ENCODE measurements around the gene SLC15A3. TPM values are rescaled to one million over a fixed set of nuclear protein-coding genes. Genes with fewer than 3 reads are reported as not detected.

The SLC15A3 gene
- total RNA-seq, 1 donor from 2014 or later: 5.0 TPM

DNA sequence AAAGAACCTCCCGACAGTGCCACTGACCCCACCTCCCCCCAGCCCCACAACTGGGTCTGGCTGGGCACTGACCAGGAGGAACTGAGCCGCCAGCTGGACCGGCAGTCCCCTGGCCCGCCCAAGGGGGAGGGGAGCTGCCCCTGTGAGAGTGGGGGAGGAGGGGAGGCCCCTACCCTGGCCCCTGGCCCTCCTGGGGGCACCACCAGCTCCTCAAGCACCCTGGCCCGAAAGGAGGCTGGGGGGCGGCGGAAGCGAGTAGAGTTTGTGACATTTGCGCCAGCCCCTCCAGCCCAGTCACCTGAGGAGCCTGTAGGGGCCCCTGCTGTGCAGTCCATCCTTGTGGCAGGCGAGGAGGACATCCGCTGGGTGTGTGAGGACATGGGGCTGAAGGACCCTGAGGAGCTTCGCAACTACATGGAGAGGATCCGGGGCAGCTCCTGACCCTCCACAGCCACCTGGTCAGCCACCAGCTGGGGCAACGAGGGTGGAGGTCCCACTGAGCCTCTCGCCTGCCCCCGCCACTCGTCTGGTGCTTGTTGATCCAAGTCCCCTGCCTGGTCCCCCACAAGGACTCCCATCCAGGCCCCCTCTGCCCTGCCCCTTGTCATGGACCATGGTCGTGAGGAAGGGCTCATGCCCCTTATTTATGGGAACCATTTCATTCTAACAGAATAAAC, 15.4 kb downstream of the SLC15A3 start:
- H3K4me3 Mint-ChIP-seq: no peak overlapping the region
- peaks cover 5% of the 10 kb centered on the region for H3K36me3 Mint-ChIP-seq
- no peaks in the 10 kb centered on the region for H3K27me3 Mint-ChIP-seq (ENCODE audit: low read depth)
- peaks cover 2% of the 10 kb centered on the region for H3K4me1 Mint-ChIP-seq
- TF ChIP-seq, protein P1, sequence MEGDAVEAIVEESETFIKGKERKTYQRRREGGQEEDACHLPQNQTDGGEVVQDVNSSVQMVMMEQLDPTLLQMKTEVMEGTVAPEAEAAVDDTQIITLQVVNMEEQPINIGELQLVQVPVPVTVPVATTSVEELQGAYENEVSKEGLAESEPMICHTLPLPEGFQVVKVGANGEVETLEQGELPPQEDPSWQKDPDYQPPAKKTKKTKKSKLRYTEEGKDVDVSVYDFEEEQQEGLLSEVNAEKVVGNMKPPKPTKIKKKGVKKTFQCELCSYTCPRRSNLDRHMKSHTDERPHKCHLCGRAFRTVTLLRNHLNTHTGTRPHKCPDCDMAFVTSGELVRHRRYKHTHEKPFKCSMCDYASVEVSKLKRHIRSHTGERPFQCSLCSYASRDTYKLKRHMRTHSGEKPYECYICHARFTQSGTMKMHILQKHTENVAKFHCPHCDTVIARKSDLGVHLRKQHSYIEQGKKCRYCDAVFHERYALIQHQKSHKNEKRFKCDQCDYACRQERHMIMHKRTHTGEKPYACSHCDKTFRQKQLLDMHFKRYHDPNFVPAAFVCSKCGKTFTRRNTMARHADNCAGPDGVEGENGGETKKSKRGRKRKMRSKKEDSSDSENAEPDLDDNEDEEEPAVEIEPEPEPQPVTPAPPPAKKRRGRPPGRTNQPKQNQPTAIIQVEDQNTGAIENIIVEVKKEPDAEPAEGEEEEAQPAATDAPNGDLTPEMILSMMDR (IDR thresholded peaks at IDR 0.05; ENCODE audit: unreplicated experiment): no peak
- H3K27ac Mint-ChIP-seq: no peak overlapping the region
- no peaks in the 10 kb centered on the region for H3K9me3 Mint-ChIP-seq
- DNase-seq (ENCODE audit: low spot score in 2 of 2, unreplicated experiment in 2 of 2): no peak

DNA sequence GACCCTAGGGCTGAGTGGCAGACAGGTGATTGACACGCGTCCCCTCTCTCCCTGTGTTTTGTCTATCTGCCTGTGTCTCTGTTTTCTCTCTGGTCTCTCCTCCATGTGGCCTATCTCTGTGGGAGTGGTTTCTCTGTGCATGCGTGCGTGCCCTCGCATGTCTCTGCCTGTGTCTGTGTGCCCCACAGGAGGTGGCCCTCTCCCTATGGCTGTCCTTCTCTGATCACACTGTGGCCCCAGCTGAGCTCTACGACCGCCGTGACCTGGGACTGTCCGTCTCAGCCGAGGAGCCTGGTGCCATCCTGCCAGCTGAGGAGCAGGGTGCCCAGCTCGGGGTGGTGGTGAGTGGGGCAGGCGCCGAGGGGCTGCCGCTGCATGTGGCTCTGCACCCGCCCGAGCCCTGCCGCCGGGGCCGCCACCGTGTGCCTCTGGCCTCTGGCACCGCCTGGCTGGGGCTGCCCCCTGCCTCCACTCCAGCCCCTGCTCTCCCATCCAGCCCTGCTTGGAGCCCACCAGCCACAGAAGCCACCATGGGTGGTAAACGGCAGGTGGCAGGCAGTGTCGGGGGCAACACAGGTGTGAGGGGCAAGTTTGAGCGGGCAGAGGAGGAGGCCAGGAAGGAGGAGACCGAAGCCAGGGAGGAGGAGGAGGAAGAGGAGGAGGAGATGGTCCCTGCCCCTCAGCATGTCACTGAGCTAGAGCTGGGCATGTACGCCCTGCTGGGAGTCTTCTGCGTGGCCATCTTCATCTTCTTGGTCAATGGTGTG, 16.1 kb downstream of the SLC15A3 start:
- H3K36me3 Mint-ChIP-seq: peaks cover 5% of the 10 kb centered on the region
- no peak for DNase-seq (ENCODE audit: low spot score in 2 of 2, unreplicated experiment in 2 of 2)
- no peaks in the 10 kb centered on the region for H3K9me3 Mint-ChIP-seq
- no peaks in the 10 kb centered on the region for H3K27me3 Mint-ChIP-seq (ENCODE audit: low read depth)
- TF ChIP-seq, protein P1 (IDR thresholded peaks at IDR 0.05; ENCODE audit: unreplicated experiment): no peak
- no peak overlapping the region for H3K4me3 Mint-ChIP-seq
- no peak overlapping the region for H3K27ac Mint-ChIP-seq
- H3K4me1 Mint-ChIP-seq: peaks cover 2% of the 10 kb centered on the region

DNA sequence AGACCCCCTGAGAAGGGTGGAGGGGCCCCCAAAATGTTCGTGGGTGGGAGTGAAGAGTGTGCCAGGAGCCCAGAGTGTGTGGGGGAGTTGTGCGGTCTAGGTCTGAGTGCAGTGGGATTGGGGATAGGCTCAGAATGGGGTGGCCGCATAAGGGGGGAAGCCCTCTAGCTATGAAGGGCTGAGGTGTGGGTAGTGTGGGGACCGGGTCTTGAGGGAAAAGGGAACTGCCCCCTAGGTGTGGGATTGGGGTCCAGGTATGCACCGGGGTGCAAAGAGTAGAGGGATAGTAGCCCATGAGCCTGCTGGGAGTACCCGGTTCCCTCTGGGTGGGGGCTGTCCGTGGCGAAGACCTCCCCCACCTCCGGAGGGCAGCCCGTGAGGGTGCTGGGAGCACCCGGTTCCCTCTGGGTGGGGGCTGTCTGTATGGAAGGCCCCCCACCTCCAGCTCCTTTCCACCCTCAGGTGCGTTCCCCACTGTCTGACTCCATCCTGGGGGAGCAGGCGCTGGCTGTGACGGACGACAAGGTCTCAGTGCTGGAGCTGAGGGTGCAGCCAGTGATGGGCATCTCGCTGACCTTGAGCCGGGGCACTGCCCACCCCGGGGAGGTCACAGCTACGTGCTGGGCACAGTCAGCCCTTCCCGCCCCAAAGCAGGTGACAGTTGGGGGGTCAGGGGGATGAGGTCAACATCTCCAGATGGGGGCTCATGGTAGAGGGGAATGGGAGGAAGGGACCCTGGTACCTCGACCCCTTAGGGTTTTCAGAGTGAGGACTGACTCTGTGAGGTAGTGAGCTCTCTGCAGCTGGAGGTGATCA, 17.0 kb downstream of the SLC15A3 start:
- no peak for DNase-seq (ENCODE audit: low spot score in 2 of 2, unreplicated experiment in 2 of 2)
- Mint-ChIP-seq H3K36me3 (peaks cover 7% of the 10 kb centered on the region), H3K4me3 (no peak overlapping the region), H3K4me1 (peaks cover 1% of the 10 kb centered on the region), H3K27me3 (ENCODE audit: low read depth) (no peaks in the 10 kb centered on the region), H3K9me3 (no peaks in the 10 kb centered on the region), H3K27ac (no peak overlapping the region)
- TF ChIP-seq, protein P1 (IDR thresholded peaks at IDR 0.05; ENCODE audit: unreplicated experiment): no peak

DNA sequence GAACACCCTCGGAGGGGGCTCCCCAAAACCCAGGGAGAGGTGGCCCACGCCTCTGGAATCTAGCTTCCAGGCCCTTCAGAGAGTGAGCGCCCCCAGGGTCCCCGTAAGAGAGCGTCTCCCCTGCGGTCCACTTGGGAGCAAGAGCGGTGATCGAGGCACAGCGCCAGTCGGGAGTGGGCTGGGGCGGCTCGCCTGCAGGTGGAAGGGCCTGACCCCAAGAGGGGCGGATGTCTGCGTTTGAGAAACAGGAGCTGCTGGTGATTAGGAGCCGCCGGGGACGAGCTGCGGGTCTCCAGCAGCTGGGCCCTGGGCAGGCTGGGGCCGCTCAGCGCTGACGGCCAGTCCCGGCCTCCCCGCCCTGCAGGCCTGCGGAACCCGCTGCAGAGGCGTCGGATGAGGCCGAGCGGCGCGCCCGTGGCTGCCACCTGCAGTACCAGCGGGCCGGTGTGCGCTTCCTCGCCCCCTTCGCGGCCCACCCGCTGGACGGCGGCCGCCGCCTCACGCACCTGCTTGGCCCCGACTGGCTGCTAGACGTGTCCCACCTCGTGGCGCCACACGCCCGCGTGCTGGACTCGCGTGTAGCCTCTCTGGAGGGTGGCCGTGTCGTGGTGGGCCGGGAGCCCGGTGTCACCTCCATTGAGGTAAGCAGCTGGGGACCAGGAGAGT, 17.7 kb downstream of the SLC15A3 start:
- TF ChIP-seq, protein P1 (IDR thresholded peaks at IDR 0.05; ENCODE audit: unreplicated experiment): no peak
- Mint-ChIP-seq H3K27ac (no peak overlapping the region), H3K27me3 (ENCODE audit: low read depth) (no peaks in the 10 kb centered on the region), H3K36me3 (peaks cover 14% of the 10 kb centered on the region), H3K4me3 (no peak overlapping the region), H3K4me1 (no peaks in the 10 kb centered on the region), H3K9me3 (no peaks in the 10 kb centered on the region)
- no peak for DNase-seq (ENCODE audit: low spot score in 2 of 2, unreplicated experiment in 2 of 2)

DNA sequence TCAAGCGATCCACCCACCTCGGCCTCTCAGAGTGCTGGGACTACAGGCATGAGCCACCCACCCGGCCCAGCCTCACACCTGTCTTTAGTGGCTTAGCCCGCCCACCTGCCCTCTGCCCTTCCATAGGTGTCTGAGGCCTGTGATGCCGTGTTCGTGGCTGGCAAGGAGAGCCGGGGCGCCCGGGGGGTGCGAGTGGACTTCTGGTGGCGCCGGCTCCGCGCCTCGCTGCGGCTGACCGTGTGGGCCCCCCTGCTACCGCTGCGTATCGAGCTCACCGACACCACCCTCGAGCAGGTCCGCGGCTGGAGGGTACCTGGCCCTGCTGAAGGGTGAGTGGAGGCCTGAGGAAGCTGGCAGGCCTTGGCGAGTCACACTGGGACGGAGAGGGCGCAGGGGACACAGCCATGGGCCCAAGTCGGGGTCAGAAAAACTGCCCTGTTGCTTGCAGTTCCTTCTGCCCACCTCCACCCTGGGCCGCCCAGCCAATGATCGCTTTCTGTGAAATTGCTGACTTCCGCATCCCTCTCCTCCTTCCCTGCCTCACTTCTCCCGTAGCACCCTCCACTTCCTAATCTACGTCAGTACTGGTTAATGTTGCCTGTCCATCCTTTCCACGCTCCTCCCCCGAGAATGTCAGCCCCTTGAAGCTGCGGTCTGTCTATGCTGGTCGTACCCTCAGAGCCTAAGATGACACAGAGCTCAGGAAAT, 18.4 kb downstream of the SLC15A3 start:
- no peaks in the 10 kb centered on the region for H3K4me1 Mint-ChIP-seq
- H3K4me3 Mint-ChIP-seq: no peak overlapping the region
- H3K27me3 Mint-ChIP-seq (ENCODE audit: low read depth): no peaks in the 10 kb centered on the region
- peaks cover 15% of the 10 kb centered on the region for H3K36me3 Mint-ChIP-seq
- H3K9me3 Mint-ChIP-seq: no peaks in the 10 kb centered on the region
- no peak overlapping the region for H3K27ac Mint-ChIP-seq
- TF ChIP-seq, protein P1 (IDR thresholded peaks at IDR 0.05; ENCODE audit: unreplicated experiment): no peak
- no peak for DNase-seq (ENCODE audit: low spot score in 2 of 2, unreplicated experiment in 2 of 2)
